GM12865 (cell line): Measurements from ENCODE around the gene SLN.
A peak's percentile ranks its signal among the peaks of the same experiment; 100 is the strongest.

ENCODE experiments used
- DNase-seq: peaks from one replicate; pipeline ENCODE4 v3.0.0; 2010; ENCODE audit warnings: low read depth
- H3K4me3 ChIP-seq: 2 replicates; pipeline ENCODE4 v1.5.1; 2011; ENCODE audit warnings: mild to moderate bottlenecking, low read depth, low read length, control low read depth
- CTCF ChIP-seq: IDR thresholded peaks from 2 replicates; pipeline ENCODE4 v1.5.1; 2011; ENCODE audit warnings: low read length, control low read depth, low read depth, inconsistent platforms; ENCODE audit not compliant: insufficient read depth; ENCODE audit errors: missing control alignments

The SLN gene

DNA sequence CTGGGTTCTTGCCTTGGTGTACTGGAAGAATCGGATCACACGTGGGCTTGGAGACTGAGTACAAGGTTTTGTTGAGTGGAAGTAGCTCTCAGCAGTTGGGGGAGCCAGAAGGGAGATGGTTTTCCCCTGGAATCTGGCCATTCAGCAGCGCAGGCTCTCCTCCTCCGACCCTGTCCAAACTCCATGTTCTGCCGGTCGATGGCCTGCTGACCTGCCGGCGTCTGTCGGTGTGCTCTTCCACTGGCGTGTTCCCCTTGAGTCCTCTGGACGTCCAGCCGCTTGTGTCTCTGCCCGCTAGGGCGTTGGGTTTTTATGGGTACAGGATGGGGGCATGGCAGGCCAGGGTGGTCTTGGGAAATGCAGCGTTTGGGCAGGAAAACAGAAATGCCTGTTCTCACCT lies 38.5 kb upstream of the SLN start:
- no peak for DNase-seq
- no peak overlapping the region for H3K4me3 ChIP-seq

DNA sequence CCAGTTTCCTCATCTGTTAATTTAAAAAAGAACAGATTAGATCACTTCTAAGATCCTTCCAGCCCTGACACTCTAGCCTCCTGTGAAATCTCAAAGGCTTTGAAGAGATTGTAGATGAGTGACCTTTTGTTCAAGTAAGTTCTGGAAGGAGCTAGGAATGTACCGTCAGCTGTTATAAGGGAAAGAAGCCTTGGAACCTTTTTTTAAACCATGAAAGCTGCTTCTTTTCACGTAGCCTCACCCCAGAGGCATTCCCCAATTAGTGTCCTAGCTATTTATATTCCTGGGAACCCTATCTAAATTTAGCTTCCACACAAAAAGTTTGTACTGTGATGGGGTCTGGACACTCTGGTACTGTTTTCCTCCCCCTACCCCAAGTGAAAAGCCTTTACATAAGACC lies 35.8 kb upstream of the SLN start:
- no peak for DNase-seq
- H3K4me3 ChIP-seq: no peak overlapping the region
- TF ChIP-seq CTCF: no peak

More for the DNA sequence above, 38.5 kb upstream of the SLN start:
- TF ChIP-seq CTCF: no peak

DNA sequence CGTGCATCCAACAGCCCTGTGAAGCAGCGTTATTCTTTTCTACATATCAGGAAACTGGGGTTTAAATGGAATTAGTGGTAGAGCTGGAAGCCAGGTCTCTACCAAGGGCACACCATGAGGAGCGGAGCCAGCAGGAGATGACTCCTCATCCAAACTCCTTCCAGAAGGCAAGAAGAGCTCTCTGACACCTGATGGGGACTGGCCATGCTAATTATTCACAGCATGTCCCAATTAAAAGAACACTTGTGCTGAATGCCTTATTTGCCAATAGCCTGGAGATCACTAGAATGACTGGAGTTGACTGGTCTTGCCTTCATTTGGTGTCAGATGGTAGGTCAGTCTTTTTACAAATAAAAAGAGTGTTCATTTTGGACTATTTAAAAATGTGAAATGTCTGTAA lies 32.9 kb upstream of the SLN start:
- no peak overlapping the region for H3K4me3 ChIP-seq
- no peak for DNase-seq
- TF ChIP-seq CTCF: no peak

DNA sequence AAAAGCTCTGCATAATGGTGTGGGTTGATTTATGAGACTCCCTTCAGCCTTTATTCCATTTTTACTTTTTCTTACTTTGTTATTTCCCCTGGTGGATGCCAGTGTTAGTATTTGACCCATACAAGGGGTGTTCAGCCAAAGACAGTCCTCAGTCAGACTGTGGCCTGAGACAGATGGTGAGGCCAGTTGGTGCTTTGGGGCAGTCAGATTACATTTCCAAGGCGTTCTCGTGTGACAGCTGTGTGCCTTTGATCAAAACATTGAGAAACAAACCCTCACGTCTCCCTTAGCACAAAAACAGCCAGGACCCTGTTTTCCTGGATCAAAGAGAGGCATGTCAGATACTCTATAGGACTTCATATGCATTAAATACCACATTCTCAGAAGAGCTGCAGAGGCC lies 31.3 kb upstream of the SLN start:
- no peak overlapping the region for H3K4me3 ChIP-seq
- TF ChIP-seq CTCF: no peak
- no peak for DNase-seq

- peak; percentile 83 for TF ChIP-seq CTCF
- H3K4me3 ChIP-seq: no peak overlapping the region
- DNase-seq: peak; percentile 76
These were observed 29.4 kb upstream of the SLN start for GRCh38 chr11:107741044-107741823.

DNA sequence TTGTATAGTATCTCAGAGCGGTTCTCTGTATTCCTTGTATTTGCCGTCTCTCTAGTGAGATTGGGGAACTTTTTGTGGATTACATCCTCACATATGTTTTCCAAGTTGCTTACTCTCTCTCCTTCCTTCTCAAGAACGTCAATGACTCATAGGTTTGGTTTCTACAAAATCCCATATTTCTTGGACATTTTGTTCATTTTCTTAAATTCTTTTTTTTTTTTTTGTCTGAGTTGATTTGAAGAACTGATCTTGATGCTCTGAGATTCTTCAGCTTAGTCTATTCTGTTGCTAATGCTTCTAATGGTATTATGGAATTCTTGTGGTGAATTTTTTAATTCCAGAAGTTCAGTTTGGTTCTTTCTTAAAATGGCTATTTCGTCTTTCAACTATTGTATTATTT lies 28.4 kb upstream of the SLN start:
- no peak for TF ChIP-seq CTCF
- DNase-seq: no peak
- H3K4me3 ChIP-seq: no peak overlapping the region

DNA sequence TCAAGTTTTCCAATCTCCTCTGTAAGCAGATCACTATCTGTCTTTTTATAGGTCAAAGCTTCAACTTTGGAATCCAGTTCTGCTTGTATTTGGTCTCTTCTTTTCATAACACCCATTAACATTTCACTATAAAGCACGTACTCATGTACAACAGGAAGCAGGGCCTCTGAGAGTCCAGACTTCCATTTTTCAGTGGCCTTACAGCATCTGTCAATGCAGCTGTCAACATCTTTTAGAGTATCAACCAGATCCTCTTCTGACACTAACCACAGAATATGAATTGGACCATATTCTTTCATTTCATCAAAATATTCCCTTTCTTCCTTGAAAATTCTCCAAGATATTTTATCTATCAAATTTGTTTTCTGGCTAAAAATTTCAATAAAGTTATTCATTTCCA lies 24.7 kb upstream of the SLN start:
- H3K4me3 ChIP-seq: no peak overlapping the region
- TF ChIP-seq CTCF: no peak
- no peak for DNase-seq
